ENCODE measurements around the gene FOXJ1. TPM values are rescaled to one million over a fixed set of nuclear protein-coding genes. Genes with fewer than 3 reads are reported as not detected.

FOXJ1 gene
- total and polyA plus RNA-seq, 2 of the 8 experiments (the other 6 are each of a cell fraction or from before 2014, with no cell fraction given): 4.7 to 5.4 TPM

DNA sequence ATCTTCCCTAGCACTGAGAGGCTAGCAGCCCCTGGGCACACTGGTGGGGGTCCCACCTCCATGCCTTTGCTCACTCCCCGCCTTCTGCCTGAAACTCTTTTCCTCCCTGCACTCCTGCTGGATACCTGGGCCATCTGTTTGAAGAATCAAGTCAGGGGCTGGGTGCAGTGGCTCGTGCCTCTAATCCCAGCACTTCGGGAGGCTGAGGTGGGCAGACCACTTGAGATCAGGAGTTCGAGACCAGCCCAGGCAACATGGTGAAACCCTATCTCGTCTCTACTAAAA, 15.7 kb downstream of the FOXJ1 start:
- WGBS, 2 experiments (ENCODE audit: extremely low coverage in 1 of 2, insufficient coverage in 1 of 2, insufficient read length in 1 of 2, insufficient replicate concordance in 2 of 2, low coverage in 1 of 2, low lambda C conversion rate in 2 of 2, missing lambda C conversion rate in 1 of 2): 86% methylated on average over 5 of the region's 5 CpGs; no CpG with 5 or more reads in 1 of the 2 experiments
- Histone ChIP-seq H3K36me3 (ENCODE audit: control insufficient read depth in 2 of 4, insufficient read depth in 4 of 4, low read length in 3 of 4) (no peaks in the 10 kb centered on the region), H2BK120ac (replicated peaks; ENCODE audit: low read depth, low read length) (no peak overlapping the region), H3K9me3 (ENCODE audit: insufficient read depth in 2 of 2, low read depth in 1 of 2, low read length in 1 of 2) (no peaks in the 10 kb centered on the region), H2BK12ac (ENCODE audit: low read depth, low read length) (peak overlapping the region; percentile 68; the same call in 1 of the 2 replicates), H2BK5ac (ENCODE audit: low read depth, low read length) (no peak overlapping the region), H3K79me2 (ENCODE audit: control insufficient read depth in 1 of 2, insufficient read depth in 2 of 2, low read length in 2 of 2) (no peaks in the 10 kb centered on the region), H4K91ac (replicated peaks; ENCODE audit: insufficient read length, low read length) (no peak overlapping the region), H3K27ac (ENCODE audit: low read depth, low read length) (no peak overlapping the region), H2BK15ac (ENCODE audit: low read length) (no peak overlapping the region), H4K8ac (ENCODE audit: extremely low read depth, insufficient read depth, low read length) (no peak overlapping the region), H2AK5ac (ENCODE audit: low read depth, low read length) (no peak overlapping the region), H3K4me3 (ENCODE audit: extremely low read depth in 1 of 4, insufficient read depth in 2 of 4, low read depth in 3 of 4, low read length in 4 of 4) (no peak overlapping the region), H3K56ac (replicated peaks; ENCODE audit: insufficient read length, low read depth, low read length) (no peak overlapping the region), H2AFZ (ENCODE audit: low read length) (no peak overlapping the region), H4K20me1 (replicated peaks in 1 of 2; ENCODE audit: control insufficient read depth in 1 of 2, insufficient read depth in 2 of 2, low read length in 2 of 2) (no peaks in the 10 kb centered on the region), H4K5ac (ENCODE audit: insufficient read length, low read depth, low read length) (no peak overlapping the region), H3K14ac (ENCODE audit: insufficient read length) (no peak overlapping the region), H2BK20ac (ENCODE audit: low read length) (peak overlapping the region; percentile 80; the same call in 1 of the 2 replicates), H3K4me2 (ENCODE audit: insufficient read depth in 1 of 2, low read depth in 2 of 2, low read length in 2 of 2) (no peak overlapping the region), H3K18ac (ENCODE audit: extremely low read depth, low read length) (no peak overlapping the region; the same call in none of the 2 replicates), H3K23ac (ENCODE audit: insufficient read length) (no peak overlapping the region), H3K23me2 (ENCODE audit: low read depth, low read length) (peaks cover 3% of the 10 kb centered on the region; the same call in 1 of the 2 replicates), H3K4ac (replicated peaks; ENCODE audit: insufficient read length, low read depth, low read length) (no peak overlapping the region), H3K27me3 (replicated peaks in 1 of 4; ENCODE audit: control insufficient read depth in 3 of 4, extremely low read depth in 1 of 4, insufficient read depth in 3 of 4, low read length in 3 of 4) (peaks cover 0 to 17% (median 7%) of the 10 kb centered on the region in 4 experiments; a peak in 5 of 7 replicates), H3K4me1 (replicated peaks in 1 of 4; ENCODE audit: control insufficient read depth in 3 of 4, insufficient read depth in 4 of 4, low read length in 3 of 4) (peaks cover 6 to 27% (median 14%) of the 10 kb centered on the region in 4 experiments), H3K79me1 (ENCODE audit: low read depth, low read length) (no peaks in the 10 kb centered on the region), H3K9ac (replicated peaks in 1 of 4; ENCODE audit: extremely low read depth in 1 of 4, low read depth in 3 of 4, low read length in 3 of 4) (no peak overlapping the region)
- FAIRE-seq: no peak
- ChIA-PET CTCF (ENCODE audit: partially characterized antibody) (interaction anchor here (0.6 to 41.5 kb wide), 23 partner anchors 8 to 256 kb away, joined by 3 to 778 read pairs (median 5); partner anchors contain the start of genes FOXJ1 and ZACN), POLR2A (ENCODE audit: partially characterized antibody) (interaction anchor here (0.8 to 1.5 kb wide), 3 partner anchors 10 to 17 kb away, joined by 3 to 6 read pairs (median 6); no protein-coding TSS in a partner anchor)
- DNase-seq (ENCODE audit: low read depth in 1 of 2, low spot score in 2 of 2): no peak
- TF ChIP-seq RFX5 (IDR thresholded peaks at IDR 0.05; ENCODE audit: borderline replicate concordance, low read depth, low read length): no peak
- TF ChIP-seq KDM4A (IDR thresholded peaks at IDR 0.05; ENCODE audit: low read depth, low read length, severe bottlenecking): no peak

Measured in H1 (cell line).